GM23338 (cell line): Measurements from ENCODE around the gene ACADS. TPM values are rescaled to one million over a fixed set of nuclear protein-coding genes. Genes with fewer than 3 reads are reported as not detected.

ENCODE experiments used
- ATAC-seq: fragments of 200-7000 bp; cut with Tn5 transposase; 3 replicates; pipeline ENCODE4 v1.9.1; 2020
- DNase-seq: peaks from one replicate; pipeline ENCODE4 v3.0.0-alpha.2; 2015; ENCODE audit warnings: low spot score
- H2AFZ ChIP-seq: fragments of 200-600 bp; sonication (generic); 2 replicates; pipeline ENCODE4 v1.8.0; 2016; ENCODE audit warnings: antibody characterized with exemption, mild to moderate bottlenecking, moderate library complexity
- H3F3A ChIP-seq: fragments of 200-600 bp; sonication (generic); replicated peaks from 2 replicates; pipeline ENCODE4 v1.8.0; 2017; ENCODE audit warnings: antibody characterized with exemption, mixed run types, low read depth
- H3K27ac ChIP-seq: fragments of 200-600 bp; sonication (generic); 2 replicates; pipeline ENCODE4 v1.6.1; 2016; ENCODE audit warnings: low read depth
- H3K27me3 ChIP-seq: fragments of 200-600 bp; sonication (generic); 2 replicates; pipeline ENCODE4 v1.8.0; 2016; ENCODE audit warnings: mild to moderate bottlenecking, mixed run types, moderate library complexity; ENCODE audit not compliant: insufficient read depth
- H3K36me3 ChIP-seq: fragments of 200-600 bp; sonication (generic); 2 replicates; pipeline ENCODE4 v1.8.0; 2016; ENCODE audit warnings: mild to moderate bottlenecking; ENCODE audit not compliant: insufficient read depth
- H3K4me1 ChIP-seq: fragments of 200-600 bp; sonication (generic); 2 replicates; pipeline ENCODE4 v1.8.0; 2016; ENCODE audit warnings: mild to moderate bottlenecking, moderate library complexity; ENCODE audit not compliant: insufficient read depth
- H3K4me2 ChIP-seq: fragments of 200-600 bp; sonication (generic); 2 replicates; pipeline ENCODE4 v1.7.1; 2017; ENCODE audit warnings: mixed run types
- H3K4me3 ChIP-seq: fragments of 200-600 bp; sonication (generic); 2 replicates; pipeline ENCODE4 v1.6.1; 2016; ENCODE audit warnings: mixed run types
- H3K79me2 ChIP-seq: fragments of 200-600 bp; sonication (generic); replicated peaks from 2 replicates; pipeline ENCODE4 v1.8.0; 2017; ENCODE audit warnings: mild to moderate bottlenecking; ENCODE audit not compliant: insufficient read depth
- H3K9me2 ChIP-seq: fragments of 200-600 bp; sonication (generic); 2 replicates; pipeline ENCODE4 v1.8.0; 2017; ENCODE audit not compliant: insufficient read depth
- H4K20me1 ChIP-seq: fragments of 200-600 bp; sonication (generic); replicated peaks from 2 replicates; pipeline ENCODE4 v1.8.0; 2017; ENCODE audit warnings: mild to moderate bottlenecking; ENCODE audit not compliant: insufficient read depth
- H3K27ac Mint-ChIP-seq: 2 replicates; pipeline ENCODE4 v1.8.0; 2020; ENCODE audit warnings: inconsistent platforms, mild to moderate bottlenecking, moderate library complexity, mixed read lengths
- H3K27me3 Mint-ChIP-seq: 3 replicates; pipeline ENCODE4 v1.8.0; 2022; ENCODE audit warnings: low read depth, mild to moderate bottlenecking, moderate library complexity, mixed read lengths, inconsistent platforms; ENCODE audit not compliant: insufficient read depth, poor library complexity
- H3K36me3 Mint-ChIP-seq: 3 replicates; pipeline ENCODE4 v1.8.0; 2021; ENCODE audit warnings: low read depth, mild to moderate bottlenecking, inconsistent platforms, moderate library complexity, mixed read lengths
- H3K4me1 Mint-ChIP-seq: 3 replicates; pipeline ENCODE4 v1.8.0; 2020; ENCODE audit warnings: mild to moderate bottlenecking, inconsistent platforms, mixed read lengths
- H3K4me3 Mint-ChIP-seq: 3 replicates; pipeline ENCODE4 v1.8.0; 2021; ENCODE audit warnings: moderate library complexity, mild to moderate bottlenecking, inconsistent platforms, mixed read lengths
- H3K9me3 Mint-ChIP-seq: 3 replicates; pipeline ENCODE4 v1.8.0; 2020; ENCODE audit warnings: moderate library complexity, mild to moderate bottlenecking, inconsistent platforms, mixed read lengths
- EZH2 ChIP-seq: fragments of 200-600 bp; sonication (generic); IDR thresholded peaks from one replicate; pipeline ENCODE4 v1.8.0; 2017; ENCODE audit warnings: antibody characterized with exemption, mild to moderate bottlenecking, low read depth; ENCODE audit not compliant: unreplicated experiment
- EZH2phosphoT487 ChIP-seq: fragments of 200-600 bp; sonication (generic); IDR thresholded peaks from one replicate; pipeline ENCODE4 v1.8.1; 2018; ENCODE audit warnings: antibody characterized with exemption; ENCODE audit not compliant: unreplicated experiment
- JUNB ChIP-seq: IDR thresholded peaks from one replicate; pipeline ENCODE4 v1.6.1; 2016; ENCODE audit warnings: antibody characterized with exemption; ENCODE audit not compliant: unreplicated experiment
- NANOG ChIP-seq: IDR thresholded peaks from 2 replicates; pipeline ENCODE4 v1.6.1; 2016; ENCODE audit warnings: antibody characterized with exemption, borderline replicate concordance
- POLR2AphosphoS5 ChIP-seq: IDR thresholded peaks from 2 replicates; pipeline ENCODE4 v1.6.1; 2016; ENCODE audit warnings: antibody characterized with exemption, low read depth
- STAT1 ChIP-seq: IDR thresholded peaks from one replicate; pipeline ENCODE4 v1.6.1; 2016; ENCODE audit warnings: antibody characterized with exemption; ENCODE audit not compliant: unreplicated experiment
- polyA plus RNA-seq: library from polyadenylated mRNA; unstranded; fragments of >200 nt; fragmentation: Nextera tagmentation; extraction: Ambion mirVana; gene quantifications from 2 replicates; pipeline ENCODE4 v1.2.1, GENCODE V29; 2016
- total RNA-seq: library from RNA; depleted of rRNA; stranded (reverse); fragments of >200 nt; shearing (Covaris generic); gene quantifications from 2 replicates; pipeline ENCODE4 v1.2.3, GENCODE V29; 2014
- TF ChIP-seq, protein P1 (sequence below): fragments of 250-450 bp; sonication (Bioruptor Pico); IDR thresholded peaks from 2 replicates; pipeline ENCODE4 v1.5.0; 2020; ENCODE audit warnings: mild to moderate bottlenecking, moderate library complexity
- TF ChIP-seq, protein P2 (sequence below), 2 experiments: fragments of 200-600 bp in 1 of 2; sonication (generic) in 1 of 2; conservative IDR thresholded peaks; 2 replicates each; pipeline versions ENCODE4 v1.5.1 to v1.6.1; 2016 to 2017; ENCODE audit warnings: antibody characterized with exemption in 2 of 2, low read depth in 2 of 2, mild to moderate bottlenecking in 2 of 2, moderate library complexity in 1 of 2
- TF ChIP-seq, protein P3 (sequence below): IDR thresholded peaks from one replicate; pipeline ENCODE4 v1.6.1; 2018; ENCODE audit warnings: antibody characterized with exemption; ENCODE audit not compliant: unreplicated experiment

The ACADS gene
- total and polyA plus RNA-seq, 2 experiments from 2014 or later: 3.1 to 5.7 TPM

DNA sequence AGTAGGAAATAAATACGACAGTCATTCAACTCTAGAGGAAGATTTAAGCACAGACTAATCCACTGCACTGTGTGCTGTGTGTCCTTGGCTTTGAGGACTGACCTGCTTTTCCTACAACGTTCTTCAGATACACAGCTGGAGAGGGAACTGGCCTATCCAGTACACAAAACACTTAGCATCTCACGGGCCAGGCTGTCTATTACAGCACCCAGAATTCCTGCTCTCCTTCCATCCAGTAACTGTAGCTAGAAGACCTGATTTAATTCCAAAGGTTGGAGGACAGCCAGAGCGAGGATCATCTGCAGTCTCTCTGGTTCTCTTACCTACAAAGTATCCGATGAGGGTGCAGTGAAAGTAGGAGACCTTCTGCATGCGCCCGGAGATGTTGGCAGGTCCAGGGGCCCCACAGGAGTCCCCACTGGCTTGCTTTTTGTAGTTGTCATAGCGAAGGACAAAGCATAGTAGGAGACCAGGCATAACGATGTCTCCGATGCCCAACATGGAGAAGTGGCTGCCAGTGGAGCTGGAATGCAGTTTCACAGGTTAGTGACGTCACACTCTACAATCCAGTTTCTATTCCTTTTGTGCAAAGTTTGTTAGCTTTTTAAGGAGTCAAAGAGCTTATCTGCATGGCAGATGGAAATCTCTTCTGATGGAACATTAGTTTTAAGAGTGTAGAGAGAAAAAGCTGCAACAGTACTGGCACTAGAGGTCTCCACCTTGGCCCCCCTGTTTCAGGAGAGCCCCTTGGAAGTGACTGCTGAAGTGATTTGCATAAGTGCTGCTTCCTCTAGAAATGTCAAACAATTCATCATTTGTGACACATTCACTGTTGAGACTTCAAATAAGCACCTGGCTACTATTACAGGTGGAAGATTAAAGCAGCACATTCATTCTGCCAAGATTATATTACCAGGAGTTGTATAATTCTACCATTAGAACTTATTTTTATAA lies 41.7 kb downstream of the ACADS start (continued):
- TF ChIP-seq, protein P1, sequence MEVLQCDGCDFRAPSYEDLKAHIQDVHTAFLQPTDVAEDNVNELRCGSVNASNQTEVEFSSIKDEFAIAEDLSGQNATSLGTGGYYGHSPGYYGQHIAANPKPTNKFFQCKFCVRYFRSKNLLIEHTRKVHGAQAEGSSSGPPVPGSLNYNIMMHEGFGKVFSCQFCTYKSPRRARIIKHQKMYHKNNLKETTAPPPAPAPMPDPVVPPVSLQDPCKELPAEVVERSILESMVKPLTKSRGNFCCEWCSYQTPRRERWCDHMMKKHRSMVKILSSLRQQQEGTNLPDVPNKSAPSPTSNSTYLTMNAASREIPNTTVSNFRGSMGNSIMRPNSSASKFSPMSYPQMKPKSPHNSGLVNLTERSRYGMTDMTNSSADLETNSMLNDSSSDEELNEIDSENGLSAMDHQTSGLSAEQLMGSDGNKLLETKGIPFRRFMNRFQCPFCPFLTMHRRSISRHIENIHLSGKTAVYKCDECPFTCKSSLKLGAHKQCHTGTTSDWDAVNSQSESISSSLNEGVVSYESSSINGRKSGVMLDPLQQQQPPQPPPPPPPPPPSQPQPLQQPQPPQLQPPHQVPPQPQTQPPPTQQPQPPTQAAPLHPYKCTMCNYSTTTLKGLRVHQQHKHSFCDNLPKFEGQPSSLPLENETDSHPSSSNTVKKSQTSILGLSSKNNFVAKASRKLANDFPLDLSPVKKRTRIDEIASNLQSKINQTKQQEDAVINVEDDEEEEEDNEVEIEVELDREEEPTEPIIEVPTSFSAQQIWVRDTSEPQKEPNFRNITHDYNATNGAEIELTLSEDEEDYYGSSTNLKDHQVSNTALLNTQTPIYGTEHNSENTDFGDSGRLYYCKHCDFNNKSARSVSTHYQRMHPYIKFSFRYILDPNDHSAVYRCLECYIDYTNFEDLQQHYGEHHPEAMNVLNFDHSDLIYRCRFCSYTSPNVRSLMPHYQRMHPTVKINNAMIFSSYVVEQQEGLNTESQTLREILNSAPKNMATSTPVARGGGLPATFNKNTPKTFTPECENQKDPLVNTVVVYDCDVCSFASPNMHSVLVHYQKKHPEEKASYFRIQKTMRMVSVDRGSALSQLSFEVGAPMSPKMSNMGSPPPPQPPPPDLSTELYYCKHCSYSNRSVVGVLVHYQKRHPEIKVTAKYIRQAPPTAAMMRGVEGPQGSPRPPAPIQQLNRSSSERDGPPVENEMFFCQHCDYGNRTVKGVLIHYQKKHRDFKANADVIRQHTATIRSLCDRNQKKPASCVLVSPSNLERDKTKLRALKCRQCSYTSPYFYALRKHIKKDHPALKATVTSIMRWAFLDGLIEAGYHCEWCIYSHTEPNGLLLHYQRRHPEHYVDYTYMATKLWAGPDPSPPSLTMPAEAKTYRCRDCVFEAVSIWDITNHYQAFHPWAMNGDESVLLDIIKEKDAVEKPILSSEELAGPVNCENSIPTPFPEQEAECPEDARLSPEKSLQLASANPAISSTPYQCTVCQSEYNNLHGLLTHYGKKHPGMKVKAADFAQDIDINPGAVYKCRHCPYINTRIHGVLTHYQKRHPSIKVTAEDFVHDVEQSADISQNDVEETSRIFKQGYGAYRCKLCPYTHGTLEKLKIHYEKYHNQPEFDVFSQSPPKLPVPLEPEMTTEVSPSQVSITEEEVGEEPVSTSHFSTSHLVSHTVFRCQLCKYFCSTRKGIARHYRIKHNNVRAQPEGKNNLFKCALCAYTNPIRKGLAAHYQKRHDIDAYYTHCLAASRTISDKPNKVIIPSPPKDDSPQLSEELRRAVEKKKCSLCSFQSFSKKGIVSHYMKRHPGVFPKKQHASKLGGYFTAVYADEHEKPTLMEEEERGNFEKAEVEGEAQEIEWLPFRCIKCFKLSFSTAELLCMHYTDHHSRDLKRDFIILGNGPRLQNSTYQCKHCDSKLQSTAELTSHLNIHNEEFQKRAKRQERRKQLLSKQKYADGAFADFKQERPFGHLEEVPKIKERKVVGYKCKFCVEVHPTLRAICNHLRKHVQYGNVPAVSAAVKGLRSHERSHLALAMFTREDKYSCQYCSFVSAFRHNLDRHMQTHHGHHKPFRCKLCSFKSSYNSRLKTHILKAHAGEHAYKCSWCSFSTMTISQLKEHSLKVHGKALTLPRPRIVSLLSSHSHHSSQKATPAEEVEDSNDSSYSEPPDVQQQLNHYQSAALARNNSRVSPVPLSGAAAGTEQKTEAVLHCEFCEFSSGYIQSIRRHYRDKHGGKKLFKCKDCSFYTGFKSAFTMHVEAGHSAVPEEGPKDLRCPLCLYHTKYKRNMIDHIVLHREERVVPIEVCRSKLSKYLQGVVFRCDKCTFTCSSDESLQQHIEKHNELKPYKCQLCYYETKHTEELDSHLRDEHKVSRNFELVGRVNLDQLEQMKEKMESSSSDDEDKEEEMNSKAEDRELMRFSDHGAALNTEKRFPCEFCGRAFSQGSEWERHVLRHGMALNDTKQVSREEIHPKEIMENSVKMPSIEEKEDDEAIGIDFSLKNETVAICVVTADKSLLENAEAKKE (CRISPR knock-in tag): no peak
- TF ChIP-seq, protein P2, sequence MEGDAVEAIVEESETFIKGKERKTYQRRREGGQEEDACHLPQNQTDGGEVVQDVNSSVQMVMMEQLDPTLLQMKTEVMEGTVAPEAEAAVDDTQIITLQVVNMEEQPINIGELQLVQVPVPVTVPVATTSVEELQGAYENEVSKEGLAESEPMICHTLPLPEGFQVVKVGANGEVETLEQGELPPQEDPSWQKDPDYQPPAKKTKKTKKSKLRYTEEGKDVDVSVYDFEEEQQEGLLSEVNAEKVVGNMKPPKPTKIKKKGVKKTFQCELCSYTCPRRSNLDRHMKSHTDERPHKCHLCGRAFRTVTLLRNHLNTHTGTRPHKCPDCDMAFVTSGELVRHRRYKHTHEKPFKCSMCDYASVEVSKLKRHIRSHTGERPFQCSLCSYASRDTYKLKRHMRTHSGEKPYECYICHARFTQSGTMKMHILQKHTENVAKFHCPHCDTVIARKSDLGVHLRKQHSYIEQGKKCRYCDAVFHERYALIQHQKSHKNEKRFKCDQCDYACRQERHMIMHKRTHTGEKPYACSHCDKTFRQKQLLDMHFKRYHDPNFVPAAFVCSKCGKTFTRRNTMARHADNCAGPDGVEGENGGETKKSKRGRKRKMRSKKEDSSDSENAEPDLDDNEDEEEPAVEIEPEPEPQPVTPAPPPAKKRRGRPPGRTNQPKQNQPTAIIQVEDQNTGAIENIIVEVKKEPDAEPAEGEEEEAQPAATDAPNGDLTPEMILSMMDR (conservative IDR thresholded peaks at IDR 0.05; ENCODE audit: low read depth in 2 of 2): no peak
- no peak for TF ChIP-seq NANOG
- no peak for TF ChIP-seq EZH2

DNA sequence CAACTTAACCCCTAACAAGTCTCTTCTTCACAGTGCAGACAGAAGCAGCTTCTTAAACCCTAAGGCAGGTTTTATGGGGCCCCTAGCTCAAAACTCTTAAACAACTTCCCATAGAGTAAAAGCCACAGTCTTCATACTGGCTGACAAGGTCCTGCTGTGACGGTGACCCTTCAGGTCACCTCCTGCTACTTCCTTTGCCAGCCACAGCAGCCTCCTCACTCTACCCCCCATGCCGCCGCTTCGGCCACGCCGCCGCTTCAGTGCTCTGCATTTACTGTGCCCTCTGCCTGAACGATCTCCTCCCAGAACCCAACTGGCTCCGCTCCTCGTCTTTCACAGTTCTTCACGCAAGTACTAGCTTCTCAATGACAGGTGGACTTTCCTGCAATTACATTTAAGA lies 45.5 kb downstream of the ACADS start:
- Histone ChIP-seq H3K79me2 (no peaks in the 10 kb centered on the region), H4K20me1 (peaks cover 3% of the 10 kb centered on the region; the same call in 1 of the 2 replicates), H3K27me3 (no peaks in the 10 kb centered on the region), H3K4me3 (no peak overlapping the region), H3K27ac (no peak overlapping the region), H3K4me2 (no peak overlapping the region), H2AFZ (no peak overlapping the region), H3K36me3 (no peaks in the 10 kb centered on the region; the same call in 1 of the 2 replicates), H3K4me1 (no peaks in the 10 kb centered on the region), H3F3A (no peaks in the 10 kb centered on the region), H3K9me2 (no peaks in the 10 kb centered on the region)
- ATAC-seq: no peak
- DNase-seq: no peak
- Mint-ChIP-seq H3K27me3 (peaks cover 4% of the 10 kb centered on the region), H3K4me1 (peaks cover 14% of the 10 kb centered on the region), H3K4me3 (no peak overlapping the region), H3K36me3 (peaks cover 25% of the 10 kb centered on the region), H3K9me3 (no peaks in the 10 kb centered on the region), H3K27ac (no peak overlapping the region)
- no peak for TF ChIP-seq JUNB
- TF ChIP-seq, protein P2 (conservative IDR thresholded peaks at IDR 0.05; ENCODE audit: low read depth in 2 of 2): no peak
- TF ChIP-seq EZH2: no peak
- TF ChIP-seq POLR2AphosphoS5: no peak
- TF ChIP-seq EZH2phosphoT487: no peak
- TF ChIP-seq, protein P3, sequence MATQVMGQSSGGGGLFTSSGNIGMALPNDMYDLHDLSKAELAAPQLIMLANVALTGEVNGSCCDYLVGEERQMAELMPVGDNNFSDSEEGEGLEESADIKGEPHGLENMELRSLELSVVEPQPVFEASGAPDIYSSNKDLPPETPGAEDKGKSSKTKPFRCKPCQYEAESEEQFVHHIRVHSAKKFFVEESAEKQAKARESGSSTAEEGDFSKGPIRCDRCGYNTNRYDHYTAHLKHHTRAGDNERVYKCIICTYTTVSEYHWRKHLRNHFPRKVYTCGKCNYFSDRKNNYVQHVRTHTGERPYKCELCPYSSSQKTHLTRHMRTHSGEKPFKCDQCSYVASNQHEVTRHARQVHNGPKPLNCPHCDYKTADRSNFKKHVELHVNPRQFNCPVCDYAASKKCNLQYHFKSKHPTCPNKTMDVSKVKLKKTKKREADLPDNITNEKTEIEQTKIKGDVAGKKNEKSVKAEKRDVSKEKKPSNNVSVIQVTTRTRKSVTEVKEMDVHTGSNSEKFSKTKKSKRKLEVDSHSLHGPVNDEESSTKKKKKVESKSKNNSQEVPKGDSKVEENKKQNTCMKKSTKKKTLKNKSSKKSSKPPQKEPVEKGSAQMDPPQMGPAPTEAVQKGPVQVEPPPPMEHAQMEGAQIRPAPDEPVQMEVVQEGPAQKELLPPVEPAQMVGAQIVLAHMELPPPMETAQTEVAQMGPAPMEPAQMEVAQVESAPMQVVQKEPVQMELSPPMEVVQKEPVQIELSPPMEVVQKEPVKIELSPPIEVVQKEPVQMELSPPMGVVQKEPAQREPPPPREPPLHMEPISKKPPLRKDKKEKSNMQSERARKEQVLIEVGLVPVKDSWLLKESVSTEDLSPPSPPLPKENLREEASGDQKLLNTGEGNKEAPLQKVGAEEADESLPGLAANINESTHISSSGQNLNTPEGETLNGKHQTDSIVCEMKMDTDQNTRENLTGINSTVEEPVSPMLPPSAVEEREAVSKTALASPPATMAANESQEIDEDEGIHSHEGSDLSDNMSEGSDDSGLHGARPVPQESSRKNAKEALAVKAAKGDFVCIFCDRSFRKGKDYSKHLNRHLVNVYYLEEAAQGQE: no peak
- no peak for TF ChIP-seq STAT1
